Measurements from ENCODE around the gene DNAJA4.

- TF ChIP-seq CTCF (conservative IDR thresholded peaks at IDR 0.05; ENCODE audit: low read length) (no peak), EZH2phosphoT487 (IDR thresholded peaks at IDR 0.05; ENCODE audit: borderline replicate concordance) (no peak)
Measured at GRCh38 chr15:78325092-78325843, 60.9 kb downstream of the DNAJA4 start.

All from Loucy (cell line).